HL-60 (cell line): Measurements from ENCODE around the gene SYTL2.

Source experiments
- DNase-seq, 2 experiments: peaks; one replicate each; pipeline ENCODE4 v3.0.0-alpha.2; 2010 to 2020; ENCODE audit warnings: low read depth in 1 of 2, low spot score in 1 of 2
- H3K27ac ChIP-seq: fragments of 250-450 bp; sonication (Bioruptor Pico); replicated peaks from 2 replicates; pipeline ENCODE4 v1.5.1; 2020; ENCODE audit warnings: mild to moderate bottlenecking, moderate library complexity
- H3K27me3 ChIP-seq: fragments of 250-450 bp; sonication (Bioruptor Pico); 2 replicates; pipeline ENCODE4 v1.5.1; 2021; ENCODE audit warnings: mild to moderate bottlenecking, moderate library complexity; ENCODE audit not compliant: insufficient read depth, poor library complexity, severe bottlenecking
- H3K4me3 ChIP-seq: replicated peaks from 2 replicates; pipeline ENCODE4 v1.5.1; 2011; ENCODE audit warnings: mild to moderate bottlenecking, control low read depth, low read length; ENCODE audit not compliant: insufficient read depth
- GABPA ChIP-seq: IDR thresholded peaks from 2 replicates; pipeline ENCODE4 v1.6.1; 2012; ENCODE audit warnings: low read depth
- POLR2AphosphoS5 ChIP-seq: IDR thresholded peaks from 2 replicates; pipeline ENCODE4 v1.6.1; 2012; ENCODE audit warnings: low read depth
- SPI1 ChIP-seq: IDR thresholded peaks from 2 replicates; pipeline ENCODE4 v1.6.1; 2012; ENCODE audit warnings: low read depth, mild to moderate bottlenecking, borderline replicate concordance
- TF ChIP-seq, protein P1 (sequence below): IDR thresholded peaks from 2 replicates; pipeline ENCODE4 v1.6.1; 2012; ENCODE audit warnings: low read depth; ENCODE audit not compliant: insufficient replicate concordance
- TF ChIP-seq, protein P2 (sequence below): IDR thresholded peaks from one replicate; pipeline ENCODE4 v1.5.1; 2011; ENCODE audit warnings: low read length, control low read depth, inconsistent platforms; ENCODE audit not compliant: insufficient read depth

Gene SYTL2

DNA sequence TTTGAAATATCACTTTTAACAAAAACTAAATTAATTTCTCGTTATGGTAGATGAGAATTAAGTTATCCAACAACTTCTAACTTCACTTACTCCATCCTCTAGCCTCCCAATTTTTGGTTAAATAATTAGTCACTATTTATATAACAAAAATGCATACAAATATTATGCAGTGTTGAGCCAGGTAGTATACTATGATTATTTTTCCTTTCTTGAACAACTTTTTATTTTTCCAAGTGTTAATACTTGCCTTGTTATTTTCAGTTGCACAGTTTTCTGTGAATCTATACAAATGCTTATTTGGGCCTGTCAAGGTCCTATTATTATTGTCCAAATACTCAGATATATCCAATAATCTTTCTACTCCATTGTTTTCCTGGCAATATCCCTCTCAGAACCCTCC is 24.3 kb upstream of the SYTL2 start:
- DNase-seq: no peak
- Histone ChIP-seq H3K4me3 (no peak overlapping the region), H3K27ac (no peak overlapping the region), H3K27me3 (no peaks in the 10 kb centered on the region)
- TF ChIP-seq, protein P1, sequence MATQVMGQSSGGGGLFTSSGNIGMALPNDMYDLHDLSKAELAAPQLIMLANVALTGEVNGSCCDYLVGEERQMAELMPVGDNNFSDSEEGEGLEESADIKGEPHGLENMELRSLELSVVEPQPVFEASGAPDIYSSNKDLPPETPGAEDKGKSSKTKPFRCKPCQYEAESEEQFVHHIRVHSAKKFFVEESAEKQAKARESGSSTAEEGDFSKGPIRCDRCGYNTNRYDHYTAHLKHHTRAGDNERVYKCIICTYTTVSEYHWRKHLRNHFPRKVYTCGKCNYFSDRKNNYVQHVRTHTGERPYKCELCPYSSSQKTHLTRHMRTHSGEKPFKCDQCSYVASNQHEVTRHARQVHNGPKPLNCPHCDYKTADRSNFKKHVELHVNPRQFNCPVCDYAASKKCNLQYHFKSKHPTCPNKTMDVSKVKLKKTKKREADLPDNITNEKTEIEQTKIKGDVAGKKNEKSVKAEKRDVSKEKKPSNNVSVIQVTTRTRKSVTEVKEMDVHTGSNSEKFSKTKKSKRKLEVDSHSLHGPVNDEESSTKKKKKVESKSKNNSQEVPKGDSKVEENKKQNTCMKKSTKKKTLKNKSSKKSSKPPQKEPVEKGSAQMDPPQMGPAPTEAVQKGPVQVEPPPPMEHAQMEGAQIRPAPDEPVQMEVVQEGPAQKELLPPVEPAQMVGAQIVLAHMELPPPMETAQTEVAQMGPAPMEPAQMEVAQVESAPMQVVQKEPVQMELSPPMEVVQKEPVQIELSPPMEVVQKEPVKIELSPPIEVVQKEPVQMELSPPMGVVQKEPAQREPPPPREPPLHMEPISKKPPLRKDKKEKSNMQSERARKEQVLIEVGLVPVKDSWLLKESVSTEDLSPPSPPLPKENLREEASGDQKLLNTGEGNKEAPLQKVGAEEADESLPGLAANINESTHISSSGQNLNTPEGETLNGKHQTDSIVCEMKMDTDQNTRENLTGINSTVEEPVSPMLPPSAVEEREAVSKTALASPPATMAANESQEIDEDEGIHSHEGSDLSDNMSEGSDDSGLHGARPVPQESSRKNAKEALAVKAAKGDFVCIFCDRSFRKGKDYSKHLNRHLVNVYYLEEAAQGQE: no peak
- no peak for TF ChIP-seq GABPA
- TF ChIP-seq, protein P2, sequence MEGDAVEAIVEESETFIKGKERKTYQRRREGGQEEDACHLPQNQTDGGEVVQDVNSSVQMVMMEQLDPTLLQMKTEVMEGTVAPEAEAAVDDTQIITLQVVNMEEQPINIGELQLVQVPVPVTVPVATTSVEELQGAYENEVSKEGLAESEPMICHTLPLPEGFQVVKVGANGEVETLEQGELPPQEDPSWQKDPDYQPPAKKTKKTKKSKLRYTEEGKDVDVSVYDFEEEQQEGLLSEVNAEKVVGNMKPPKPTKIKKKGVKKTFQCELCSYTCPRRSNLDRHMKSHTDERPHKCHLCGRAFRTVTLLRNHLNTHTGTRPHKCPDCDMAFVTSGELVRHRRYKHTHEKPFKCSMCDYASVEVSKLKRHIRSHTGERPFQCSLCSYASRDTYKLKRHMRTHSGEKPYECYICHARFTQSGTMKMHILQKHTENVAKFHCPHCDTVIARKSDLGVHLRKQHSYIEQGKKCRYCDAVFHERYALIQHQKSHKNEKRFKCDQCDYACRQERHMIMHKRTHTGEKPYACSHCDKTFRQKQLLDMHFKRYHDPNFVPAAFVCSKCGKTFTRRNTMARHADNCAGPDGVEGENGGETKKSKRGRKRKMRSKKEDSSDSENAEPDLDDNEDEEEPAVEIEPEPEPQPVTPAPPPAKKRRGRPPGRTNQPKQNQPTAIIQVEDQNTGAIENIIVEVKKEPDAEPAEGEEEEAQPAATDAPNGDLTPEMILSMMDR: no peak
- no peak for TF ChIP-seq POLR2AphosphoS5
- TF ChIP-seq SPI1: no peak

DNA sequence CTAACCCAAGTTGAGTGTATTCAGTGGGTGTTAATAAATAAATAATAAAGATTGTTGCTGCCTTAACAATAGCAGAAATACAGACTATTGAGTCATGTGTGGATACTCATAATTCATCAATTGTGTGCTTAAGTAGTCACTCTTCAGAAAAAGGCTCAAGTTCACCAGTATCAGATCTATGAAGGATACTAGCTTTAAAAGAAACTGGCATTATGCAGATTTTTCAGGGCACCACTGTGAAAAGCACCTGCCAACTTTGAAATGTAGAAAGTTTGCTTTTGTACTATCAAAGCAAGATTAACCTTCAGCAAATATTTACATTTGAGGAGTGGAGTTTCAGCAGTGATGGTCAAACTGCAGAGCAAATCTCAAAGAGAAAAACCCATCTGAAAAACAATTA is 20.1 kb upstream of the SYTL2 start:
- TF ChIP-seq POLR2AphosphoS5 (no peak), GABPA (no peak), SPI1 (no peak)
- TF ChIP-seq, protein P2: no peak
- TF ChIP-seq, protein P1: no peak
- no peak for DNase-seq
- no peaks in the 10 kb centered on the region for H3K27me3 ChIP-seq
- H3K4me3 ChIP-seq: no peak overlapping the region
- no peak overlapping the region for H3K27ac ChIP-seq

DNA sequence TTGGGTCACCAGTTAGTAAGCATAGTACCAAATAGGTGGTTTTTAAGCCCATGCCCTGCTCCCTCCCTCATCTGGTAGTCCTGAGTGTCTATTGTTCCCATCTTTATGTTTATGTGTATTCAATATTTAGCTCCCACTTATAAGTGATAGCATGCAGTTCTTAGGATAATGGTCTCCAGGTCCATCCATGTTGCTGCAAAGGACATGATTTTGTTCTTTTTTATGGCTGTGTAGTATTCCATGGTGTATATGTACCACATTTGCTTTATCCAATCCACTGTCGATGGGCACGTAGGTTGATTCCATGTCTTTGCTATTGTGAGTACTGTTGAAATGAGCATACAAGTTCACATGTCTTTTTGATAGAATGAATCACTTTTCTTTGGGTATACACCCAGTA is 18.2 kb upstream of the SYTL2 start:
- no peak for TF ChIP-seq GABPA
- TF ChIP-seq, protein P2: no peak
- TF ChIP-seq, protein P1: no peak
- no peak for TF ChIP-seq SPI1
- TF ChIP-seq POLR2AphosphoS5: no peak
- Histone ChIP-seq H3K4me3 (no peak overlapping the region), H3K27ac (no peak overlapping the region), H3K27me3 (no peaks in the 10 kb centered on the region)
- no peak for DNase-seq
